Measurements from ENCODE around the gene GABBR2. TPM values are rescaled to one million over a fixed set of nuclear protein-coding genes. Genes with fewer than 3 reads are reported as not detected.

Gene GABBR2
- total RNA-seq, 4 donors from 2014 or later: 0.17 to 0.26 TPM; not detected in 2

GRCh38 chr9:98652741-98653140 is 56.0 kb downstream of the GABBR2 start:
- Histone ChIP-seq H3K36me3 (no peaks in the 10 kb centered on the region), H3K9me3 (no peaks in the 10 kb centered on the region), H3K27me3 (no peaks in the 10 kb centered on the region), H3K4me1 (peaks cover 0 to 7% (median 0%) of the 10 kb centered on the region in 4 donors), H3K27ac (replicated peaks in 1 of 4) (no peak overlapping the region), H3K4me3 (no peak overlapping the region)
- intact Hi-C loops (cut with DNase I): no loop called here
- TF ChIP-seq POLR2AphosphoS5 (IDR thresholded peaks at IDR 0.05): no peak
- TF ChIP-seq POLR2A (IDR thresholded peaks at IDR 0.05; ENCODE audit: low read depth): no peak
- no peak for TF ChIP-seq CTCF (IDR thresholded peaks at IDR 0.05)
- no peak for TF ChIP-seq EP300 (IDR thresholded peaks at IDR 0.05)
- DNase-seq (ENCODE audit: extremely low spot score): no peak
- WGBS: 67% methylated on average over 1 of the region's 2 CpGs

GRCh38 chr9:98652302-98652701 is 56.4 kb downstream of the GABBR2 start:
- H3K36me3 ChIP-seq: no peaks in the 10 kb centered on the region
- intact Hi-C loops (cut with DNase I): no loop called here

GRCh38 chr9:98647236-98647635 is 61.5 kb downstream of the GABBR2 start:
- Histone ChIP-seq H3K9me3 (no peaks in the 10 kb centered on the region), H3K4me3 (no peak overlapping the region), H3K36me3 (no peaks in the 10 kb centered on the region), H3K4me1 (no peaks in the 10 kb centered on the region), H3K27ac (replicated peaks in 1 of 4) (no peak overlapping the region), H3K27me3 (peaks cover 0 to 5% (median 0%) of the 10 kb centered on the region in 4 donors)
- WGBS: 88% methylated on average over 10 of the region's 10 CpGs
- DNase-seq (ENCODE audit: extremely low spot score): no peak
- intact Hi-C loops (cut with DNase I): no loop called here
- TF ChIP-seq EP300 (IDR thresholded peaks at IDR 0.05): no peak
- TF ChIP-seq POLR2AphosphoS5 (IDR thresholded peaks at IDR 0.05): no peak
- TF ChIP-seq POLR2A (IDR thresholded peaks at IDR 0.05; ENCODE audit: low read depth): no peak
- no peak for TF ChIP-seq CTCF (IDR thresholded peaks at IDR 0.05)

More at GRCh38 chr9:98652302-98652701, 56.4 kb downstream of the GABBR2 start:
- 98% methylated on average over 3 of the region's 3 CpGs for WGBS
- Histone ChIP-seq H3K27me3 (no peaks in the 10 kb centered on the region), H3K9me3 (no peaks in the 10 kb centered on the region), H3K27ac (replicated peaks in 1 of 4) (no peak overlapping the region), H3K4me1 (peaks cover 0 to 7% (median 0%) of the 10 kb centered on the region in 4 donors), H3K4me3 (no peak overlapping the region)
- no peak for DNase-seq (ENCODE audit: extremely low spot score)
- TF ChIP-seq POLR2A (IDR thresholded peaks at IDR 0.05; ENCODE audit: low read depth): no peak
- no peak for TF ChIP-seq EP300 (IDR thresholded peaks at IDR 0.05)
- no peak for TF ChIP-seq POLR2AphosphoS5 (IDR thresholded peaks at IDR 0.05)
- no peak for TF ChIP-seq CTCF (IDR thresholded peaks at IDR 0.05)

- H3K4me1 ChIP-seq: no peaks in the 10 kb centered on the region
- intact Hi-C loops (cut with DNase I): no loop called here
- WGBS: 92% methylated on average over 4 of the region's 4 CpGs
- no peak for DNase-seq (ENCODE audit: extremely low spot score)
- peaks cover 0 to 18% (median 0%) of the 10 kb centered on the region in 4 donors for H3K27me3 ChIP-seq
- H3K4me3 ChIP-seq: no peak overlapping the region
- H3K9me3 ChIP-seq: no peaks in the 10 kb centered on the region
- no peaks in the 10 kb centered on the region for H3K36me3 ChIP-seq
- TF ChIP-seq CTCF (IDR thresholded peaks at IDR 0.05) (no peak), POLR2AphosphoS5 (IDR thresholded peaks at IDR 0.05) (no peak), POLR2A (IDR thresholded peaks at IDR 0.05; ENCODE audit: low read depth) (no peak), EP300 (IDR thresholded peaks at IDR 0.05) (no peak)
- H3K27ac ChIP-seq (replicated peaks in 1 of 4): no peak overlapping the region
Observed at GRCh38 chr9:98644011-98644410, 64.7 kb downstream of the GABBR2 start.

GRCh38 chr9:98642661-98643312 is 65.9 kb downstream of the GABBR2 start:
- no peak for DNase-seq (ENCODE audit: extremely low spot score)
- H3K36me3 ChIP-seq: no peaks in the 10 kb centered on the region
- no peak for TF ChIP-seq EP300 (IDR thresholded peaks at IDR 0.05)
- TF ChIP-seq POLR2A (IDR thresholded peaks at IDR 0.05; ENCODE audit: low read depth): no peak
- TF ChIP-seq CTCF (IDR thresholded peaks at IDR 0.05): no peak
- no peak for TF ChIP-seq POLR2AphosphoS5 (IDR thresholded peaks at IDR 0.05)
- 80% methylated on average over 10 of the region's 10 CpGs for WGBS
- intact Hi-C loops (cut with DNase I): no loop called here
- H3K27me3 ChIP-seq: peaks cover 0 to 18% (median 0%) of the 10 kb centered on the region in 4 donors
- no peak overlapping the region for H3K4me3 ChIP-seq
- no peaks in the 10 kb centered on the region for H3K4me1 ChIP-seq
- no peaks in the 10 kb centered on the region for H3K9me3 ChIP-seq
- no peak overlapping the region for H3K27ac ChIP-seq (replicated peaks in 1 of 4)
